Measurements from ENCODE around the gene YBX2.
"Not testable (repeated sequence)": the region's sequence is repeated elsewhere in the genome, so short reads cannot be mapped to it uniquely, and the experiment has no call there.

The YBX2 gene

DNA sequence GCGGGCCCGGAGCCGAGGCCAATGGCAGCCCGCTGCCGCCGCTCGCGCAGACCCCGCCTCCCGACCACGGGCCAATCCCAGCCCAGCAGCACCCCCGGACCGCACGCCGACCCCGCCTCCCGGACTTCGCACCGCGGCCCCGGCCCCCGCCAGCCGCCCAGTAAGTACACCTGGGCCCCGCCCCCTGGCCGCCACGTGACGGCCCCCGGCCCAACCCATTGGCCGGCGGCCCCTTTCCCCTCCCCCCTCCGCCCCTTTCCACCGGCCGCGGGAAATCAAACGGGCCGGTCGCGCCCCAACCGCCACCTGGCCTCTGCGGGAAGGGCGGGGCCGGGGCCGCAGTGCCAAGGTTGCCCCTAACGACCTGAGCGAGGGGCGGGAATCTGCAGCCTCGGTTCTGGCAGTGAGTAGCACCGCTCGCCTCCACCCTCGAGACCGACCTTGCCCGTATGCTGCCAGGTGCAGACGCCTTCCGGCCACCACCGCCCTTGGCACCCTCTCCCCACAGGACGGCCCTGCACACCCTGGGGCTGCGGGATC is at the start of gene YBX2:
TSS of gene YBX2 (minus strand) at position 26 of the 540 bp plus-strand sequence. CDS start 139 bp downstream, outside the sequence.
- DNase-seq, result peak; percentile 64

- DNase-seq, result no peak
Observed at GRCh38 chr17:7343250-7343649, 48.8 kb upstream of the YBX2 start.

DNA sequence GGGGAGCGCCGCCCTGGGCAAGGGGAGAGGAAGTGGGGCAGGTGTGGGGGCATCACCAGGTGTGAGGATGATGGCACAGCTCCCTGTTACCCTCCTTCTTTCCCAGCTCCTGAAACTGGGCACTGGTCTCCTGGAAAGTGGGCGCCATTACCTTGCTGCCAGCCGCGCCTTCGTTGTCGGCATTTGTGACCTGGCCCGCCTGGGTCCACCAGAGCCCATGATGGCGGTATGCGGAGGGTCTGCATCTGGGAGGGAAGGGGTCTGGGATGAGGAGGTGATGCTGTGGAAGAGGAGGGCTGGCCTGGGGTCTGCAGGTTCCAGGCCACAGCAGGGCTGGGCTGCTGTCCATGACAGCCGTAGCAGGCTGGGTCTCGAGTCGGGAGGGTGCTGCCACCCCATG is 47.4 kb upstream of the YBX2 start:
- no peak for DNase-seq

- no peak for DNase-seq
Observed at GRCh38 chr17:7340179-7340578, 45.7 kb upstream of the YBX2 start.

DNA sequence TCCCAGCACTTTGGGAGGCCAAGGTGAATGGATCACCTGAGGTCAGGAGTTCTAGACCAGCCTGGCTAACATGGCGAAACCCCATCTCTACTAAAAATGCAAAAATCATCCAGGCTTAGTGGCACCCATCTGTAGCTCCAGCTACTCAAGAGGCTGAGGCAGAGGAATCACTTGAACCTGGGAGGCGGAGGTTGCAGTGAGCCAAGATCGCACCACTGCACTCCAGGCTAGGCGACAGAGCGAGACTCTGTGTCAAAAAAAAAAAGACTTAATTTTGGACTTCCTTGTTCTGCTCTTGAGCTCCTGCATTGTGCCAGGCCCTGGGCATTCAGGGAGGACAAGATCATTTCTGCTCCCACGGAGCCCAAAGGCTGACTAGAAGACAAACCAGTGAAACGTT is 43.2 kb upstream of the YBX2 start:
- not testable (repeated sequence) for DNase-seq

- peak; percentile 74 for DNase-seq
Observed at GRCh38 chr17:7336240-7337175, 42.1 kb upstream of the YBX2 start, which contains the start of gene ACAP1. Gene ACAP1 (plus strand): TSS chr17:7336529. CDS start chr17:7336735, 206 bp downstream.

- DNase-seq, result not testable (repeated sequence)
Observed at GRCh38 chr17:7335765-7336164, 41.3 kb upstream of the YBX2 start.

DNA sequence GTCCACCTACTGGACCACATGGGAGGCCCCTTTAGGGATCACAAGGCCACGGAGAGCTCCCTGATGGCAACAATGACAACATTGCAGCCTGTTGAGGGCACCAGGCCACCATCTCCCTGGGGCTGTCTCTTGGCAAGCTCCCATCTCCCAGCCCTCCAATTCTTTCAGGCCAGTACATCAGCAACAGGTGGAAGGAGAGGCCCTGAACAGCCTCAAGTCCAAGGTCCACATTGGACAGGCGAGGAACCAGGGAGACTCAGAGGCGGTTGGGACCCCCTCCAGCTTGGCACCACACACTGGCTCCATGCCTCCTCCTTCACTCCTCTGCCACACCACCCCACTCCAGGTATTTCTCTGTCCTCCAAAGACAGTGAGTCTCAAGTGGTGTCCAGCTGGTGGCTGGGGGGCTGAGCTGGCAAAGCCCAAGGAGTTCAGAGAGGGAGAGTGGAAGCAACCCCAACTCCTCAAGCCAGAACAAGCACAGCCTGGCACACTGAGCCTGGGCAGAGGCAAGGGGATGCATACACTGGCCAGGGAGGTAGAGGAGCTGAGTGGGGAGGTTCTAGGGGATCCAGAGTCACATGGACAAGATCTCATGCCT is 40.6 kb upstream of the YBX2 start:
- no peak for DNase-seq

GRCh38 chr17:7332600-7333069 is 38.2 kb upstream of the YBX2 start:
- not testable (repeated sequence) for DNase-seq

DNA sequence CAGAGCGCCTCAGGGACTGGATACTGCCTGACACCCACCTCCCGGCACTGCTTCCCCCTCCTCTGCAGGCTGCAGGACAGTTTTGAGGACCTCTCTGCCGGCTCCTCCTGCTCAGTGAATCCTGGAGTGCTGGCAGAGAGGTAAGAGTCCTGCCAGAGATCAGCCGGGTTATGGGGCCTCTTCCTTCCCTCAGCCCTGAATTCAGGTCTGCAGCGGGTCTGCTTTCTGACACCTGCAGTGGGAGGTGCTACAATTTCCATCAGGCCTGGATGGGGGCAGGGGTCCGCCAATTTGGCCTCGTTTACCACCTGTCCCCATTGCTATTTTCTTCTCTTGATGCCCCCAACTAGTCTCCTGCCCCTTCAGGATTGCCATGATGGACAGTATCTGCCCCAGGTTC is 37.7 kb upstream of the YBX2 start:
- no peak for DNase-seq

- DNase-seq, result no peak
Observed at GRCh38 chr17:7330638-7331015, 36.2 kb upstream of the YBX2 start.

- DNase-seq, result peak; percentile 76
Observed at GRCh38 chr17:7329997-7330637, 35.7 kb upstream of the YBX2 start.

DNA sequence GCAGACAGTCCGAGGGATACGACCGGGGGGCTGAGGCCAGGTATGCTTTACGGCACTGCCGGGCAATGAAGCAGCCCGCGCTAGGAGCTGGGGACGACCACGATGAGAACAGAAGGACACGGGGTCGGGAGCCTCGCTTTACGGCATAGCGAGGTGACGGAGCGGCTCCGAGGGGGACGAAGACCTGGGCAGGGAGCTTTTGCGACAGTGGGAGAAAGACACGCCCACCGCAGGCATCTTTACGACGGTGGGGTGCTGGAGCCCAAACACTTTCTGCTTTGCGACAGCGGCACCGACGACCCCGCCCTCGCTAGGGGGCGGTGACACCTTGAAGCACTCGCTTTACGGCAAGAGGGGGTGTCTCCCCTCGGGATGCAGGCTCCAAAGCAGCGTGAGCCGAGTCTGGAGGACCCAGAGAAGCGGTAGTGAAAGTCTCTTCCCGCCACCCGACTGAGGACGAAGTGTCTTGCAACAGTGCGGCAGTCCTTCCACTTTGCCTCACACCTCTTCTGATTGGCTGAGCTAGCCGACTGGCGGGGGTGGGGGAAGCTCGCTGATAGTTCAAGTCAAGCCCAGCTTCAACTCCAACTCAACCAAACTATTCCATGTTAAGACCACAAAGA is 35.0 kb upstream of the YBX2 start:
- peak; percentile 93 for DNase-seq

- no peak for DNase-seq
Observed at GRCh38 chr17:7328840-7329373, 34.5 kb upstream of the YBX2 start, which contains the start of gene NEURL4. Gene NEURL4 (minus strand): TSS chr17:7329335. CDS start chr17:7329312, 23 bp downstream.

DNA sequence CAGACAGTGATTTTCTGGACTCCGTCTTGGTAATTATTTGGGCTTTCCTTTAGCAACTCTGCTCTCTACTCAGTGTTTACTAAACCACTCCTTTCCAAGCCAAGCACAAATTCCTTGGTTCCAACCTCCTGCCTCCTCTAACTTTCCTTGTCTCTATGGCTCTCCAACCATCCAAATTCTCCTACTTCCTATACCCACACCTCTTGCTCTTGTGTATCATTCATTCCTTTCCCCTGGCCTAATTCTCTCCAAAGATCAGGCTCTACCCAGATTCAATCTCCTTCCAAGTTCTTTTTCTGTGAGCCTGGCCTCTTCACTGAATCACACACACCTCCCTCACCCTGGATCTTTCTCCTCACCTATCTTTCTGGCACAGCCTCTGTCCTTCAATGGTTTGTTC is 33.6 kb upstream of the YBX2 start:
- DNase-seq, result no peak

DNA sequence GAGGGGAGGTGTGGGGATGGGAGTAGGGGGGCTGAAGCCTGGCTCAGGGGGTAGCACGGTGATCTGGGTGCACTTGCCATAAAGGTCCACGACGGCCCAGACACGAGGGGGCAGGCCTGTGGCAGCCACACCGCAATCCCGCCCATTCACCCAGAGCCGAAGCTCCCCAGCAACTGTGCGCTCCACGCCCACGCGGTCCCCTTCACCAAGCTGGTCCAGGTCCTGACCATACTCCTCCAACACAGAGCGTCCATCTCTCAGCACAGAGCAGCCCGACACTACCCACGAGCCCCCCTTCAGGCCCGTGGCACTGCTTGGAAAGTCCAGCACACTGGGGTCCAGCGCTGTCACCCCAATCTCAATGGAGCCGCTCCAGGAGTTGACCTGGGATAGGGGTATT is 33.1 kb upstream of the YBX2 start:
- no peak for DNase-seq

- no peak for DNase-seq
Observed at GRCh38 chr17:7327056-7327455, 32.6 kb upstream of the YBX2 start.

DNA sequence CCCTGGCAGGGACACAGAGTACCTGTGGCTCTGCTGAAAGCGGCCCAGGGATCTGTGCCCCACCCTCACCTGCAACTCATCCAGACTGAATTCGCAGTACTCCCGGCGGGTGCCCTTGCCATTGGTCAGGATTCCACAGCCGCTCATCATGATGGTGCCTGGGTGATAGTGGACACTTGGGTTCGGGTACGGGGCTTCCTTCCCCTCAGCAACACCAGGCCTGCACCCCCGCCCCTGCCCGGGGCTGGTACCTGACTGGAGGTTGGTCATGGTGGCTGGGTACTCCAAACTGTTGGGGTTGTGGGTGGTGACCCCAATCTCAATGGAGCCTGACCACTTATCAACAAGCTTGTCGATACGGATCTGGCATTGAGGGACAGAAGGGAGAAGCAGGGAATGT is 31.7 kb upstream of the YBX2 start:
- no peak for DNase-seq

DNA sequence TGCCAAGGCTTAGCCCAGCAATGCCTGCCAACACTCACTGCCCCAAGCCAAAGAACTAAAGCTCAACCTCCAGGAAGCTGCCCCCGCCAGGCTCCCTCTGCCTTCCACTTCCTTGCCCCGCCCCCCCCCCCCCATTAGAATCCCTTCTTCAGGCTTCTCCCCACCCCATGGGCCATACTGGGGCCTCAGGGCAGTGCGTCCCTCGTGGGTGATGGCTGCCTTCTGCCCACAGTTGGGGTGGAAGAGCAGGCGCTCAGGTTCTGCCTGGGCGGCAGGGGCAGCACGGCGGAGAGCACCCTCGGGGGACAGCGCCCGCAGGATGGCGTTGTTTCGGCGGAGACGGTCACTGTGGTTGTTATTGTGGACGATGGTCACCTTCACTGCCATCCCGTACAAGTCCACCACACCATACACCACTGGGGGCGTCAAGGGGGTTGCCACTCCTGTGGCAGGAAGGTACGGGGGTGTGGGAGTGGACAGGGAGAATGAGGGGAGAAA is 30.6 kb upstream of the YBX2 start:
- DNase-seq, result no peak

DNA sequence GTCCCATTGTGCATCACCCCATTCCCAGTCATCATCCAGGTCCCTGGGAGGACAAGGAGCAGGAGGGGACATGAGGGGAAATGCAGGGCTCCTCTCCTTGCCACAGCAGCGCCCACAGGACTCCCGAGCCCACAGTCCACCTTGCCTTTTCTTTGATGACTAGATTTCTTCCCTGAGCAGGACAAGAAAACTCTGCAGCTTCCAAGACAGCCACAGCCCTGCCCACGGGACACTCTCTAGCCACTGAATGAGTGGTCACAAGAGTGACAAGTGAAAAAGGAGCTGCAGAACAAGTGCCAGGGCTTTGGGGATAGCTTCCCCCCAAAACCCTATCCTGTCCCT is 30.0 kb upstream of the YBX2 start:
- DNase-seq, result no peak

DNA sequence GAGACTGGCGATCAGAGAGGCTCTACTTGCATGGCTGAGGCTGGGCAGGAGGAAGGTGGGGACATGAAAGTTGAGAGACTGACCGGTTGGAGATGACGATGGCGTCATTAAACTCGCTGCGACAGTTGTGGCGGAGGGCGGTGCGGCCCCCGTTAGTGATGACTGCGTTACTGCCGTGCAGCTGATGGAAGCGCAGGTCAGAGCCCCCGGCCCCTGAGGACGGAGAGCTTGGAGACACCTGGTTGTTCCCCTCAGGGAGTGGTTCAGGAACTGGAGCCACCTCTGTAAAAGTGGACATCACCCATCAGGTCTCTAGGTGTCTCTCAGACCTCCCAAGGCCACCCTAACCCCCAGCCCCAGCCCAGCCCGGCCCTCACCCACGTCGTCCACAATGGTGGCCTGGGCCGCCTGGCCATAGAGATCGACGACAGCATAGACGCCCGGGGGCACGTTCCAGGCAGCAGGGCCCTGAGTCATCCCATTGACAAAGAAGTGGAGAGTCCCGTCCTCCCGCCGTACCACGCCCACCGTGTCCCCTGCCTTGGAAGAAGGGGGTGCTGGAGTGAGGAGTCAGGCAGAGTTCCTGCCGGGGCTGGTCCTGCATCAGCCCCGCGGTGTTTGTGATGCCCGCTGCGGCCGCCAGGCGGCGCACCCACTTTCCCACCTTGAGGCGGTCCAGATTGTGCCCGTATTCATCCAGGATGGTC is 29.4 kb upstream of the YBX2 start:
- peak; percentile 73 for DNase-seq
